ENCODE results near the gene DNM2. TPM values are rescaled to one million over a fixed set of nuclear protein-coding genes. Genes with fewer than 3 reads are reported as not detected.

DNM2 gene
- total and polyA plus RNA-seq, 2 of the 13 experiments (the other 11 are each of a cell fraction or from before 2014, with no cell fraction given): 41.7 to 59.8 TPM

DNA sequence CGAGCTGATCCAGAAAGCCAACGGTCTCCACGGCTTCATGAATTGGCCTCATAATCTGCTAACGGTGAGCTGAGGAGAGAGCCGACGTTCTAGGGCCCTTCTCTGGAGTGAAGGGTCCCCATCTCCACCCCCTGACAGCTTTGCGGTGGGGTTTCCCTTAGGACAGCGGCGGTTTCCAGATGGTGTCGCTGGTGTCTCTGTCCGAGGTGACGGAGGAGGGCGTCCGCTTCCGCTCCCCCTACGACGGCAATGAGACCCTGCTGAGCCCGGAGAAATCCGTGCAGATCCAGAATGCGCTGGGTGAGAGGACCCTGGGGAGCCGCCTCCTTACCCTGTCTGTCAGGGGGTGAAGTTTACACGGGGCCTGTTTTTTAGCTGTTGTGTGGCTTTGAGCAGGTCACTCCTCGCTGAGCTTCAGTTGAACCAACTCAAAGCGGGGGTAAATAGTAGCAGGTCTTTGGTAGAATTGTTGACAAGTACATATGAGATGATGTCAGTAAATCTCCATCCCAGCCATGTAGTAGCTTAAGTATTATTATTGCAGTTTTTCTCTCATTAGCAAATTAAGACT is 15.8 kb upstream of the DNM2 start (continued):
- TF ChIP-seq, protein P1, sequence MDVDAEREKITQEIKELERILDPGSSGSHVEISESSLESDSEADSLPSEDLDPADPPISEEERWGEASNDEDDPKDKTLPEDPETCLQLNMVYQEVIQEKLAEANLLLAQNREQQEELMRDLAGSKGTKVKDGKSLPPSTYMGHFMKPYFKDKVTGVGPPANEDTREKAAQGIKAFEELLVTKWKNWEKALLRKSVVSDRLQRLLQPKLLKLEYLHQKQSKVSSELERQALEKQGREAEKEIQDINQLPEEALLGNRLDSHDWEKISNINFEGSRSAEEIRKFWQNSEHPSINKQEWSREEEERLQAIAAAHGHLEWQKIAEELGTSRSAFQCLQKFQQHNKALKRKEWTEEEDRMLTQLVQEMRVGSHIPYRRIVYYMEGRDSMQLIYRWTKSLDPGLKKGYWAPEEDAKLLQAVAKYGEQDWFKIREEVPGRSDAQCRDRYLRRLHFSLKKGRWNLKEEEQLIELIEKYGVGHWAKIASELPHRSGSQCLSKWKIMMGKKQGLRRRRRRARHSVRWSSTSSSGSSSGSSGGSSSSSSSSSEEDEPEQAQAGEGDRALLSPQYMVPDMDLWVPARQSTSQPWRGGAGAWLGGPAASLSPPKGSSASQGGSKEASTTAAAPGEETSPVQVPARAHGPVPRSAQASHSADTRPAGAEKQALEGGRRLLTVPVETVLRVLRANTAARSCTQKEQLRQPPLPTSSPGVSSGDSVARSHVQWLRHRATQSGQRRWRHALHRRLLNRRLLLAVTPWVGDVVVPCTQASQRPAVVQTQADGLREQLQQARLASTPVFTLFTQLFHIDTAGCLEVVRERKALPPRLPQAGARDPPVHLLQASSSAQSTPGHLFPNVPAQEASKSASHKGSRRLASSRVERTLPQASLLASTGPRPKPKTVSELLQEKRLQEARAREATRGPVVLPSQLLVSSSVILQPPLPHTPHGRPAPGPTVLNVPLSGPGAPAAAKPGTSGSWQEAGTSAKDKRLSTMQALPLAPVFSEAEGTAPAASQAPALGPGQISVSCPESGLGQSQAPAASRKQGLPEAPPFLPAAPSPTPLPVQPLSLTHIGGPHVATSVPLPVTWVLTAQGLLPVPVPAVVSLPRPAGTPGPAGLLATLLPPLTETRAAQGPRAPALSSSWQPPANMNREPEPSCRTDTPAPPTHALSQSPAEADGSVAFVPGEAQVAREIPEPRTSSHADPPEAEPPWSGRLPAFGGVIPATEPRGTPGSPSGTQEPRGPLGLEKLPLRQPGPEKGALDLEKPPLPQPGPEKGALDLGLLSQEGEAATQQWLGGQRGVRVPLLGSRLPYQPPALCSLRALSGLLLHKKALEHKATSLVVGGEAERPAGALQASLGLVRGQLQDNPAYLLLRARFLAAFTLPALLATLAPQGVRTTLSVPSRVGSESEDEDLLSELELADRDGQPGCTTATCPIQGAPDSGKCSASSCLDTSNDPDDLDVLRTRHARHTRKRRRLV (CRISPR knock-in tag; IDR thresholded peaks at IDR 0.05): no peak
- no peak for TF ChIP-seq ZNF33A (CRISPR knock-in tag; IDR thresholded peaks at IDR 0.05; ENCODE audit: borderline replicate concordance)
- no peak for TF ChIP-seq ZNF44 (CRISPR knock-in tag; IDR thresholded peaks at IDR 0.05)
- no peak for TF ChIP-seq ZFP41 (CRISPR knock-in tag; IDR thresholded peaks at IDR 0.05; ENCODE audit: borderline replicate concordance)
- TF ChIP-seq KDM4B (CRISPR knock-in tag; IDR thresholded peaks at IDR 0.05): no peak
- no peak for TF ChIP-seq NBN (conservative IDR thresholded peaks at IDR 0.05)
- no peak for TF ChIP-seq ZNF383 (CRISPR knock-in tag; IDR thresholded peaks at IDR 0.05; ENCODE audit: borderline replicate concordance)
- no peak for TF ChIP-seq PAWR (CRISPR knock-in tag; IDR thresholded peaks at IDR 0.05; ENCODE audit: borderline replicate concordance)
- TF ChIP-seq, protein P2, sequence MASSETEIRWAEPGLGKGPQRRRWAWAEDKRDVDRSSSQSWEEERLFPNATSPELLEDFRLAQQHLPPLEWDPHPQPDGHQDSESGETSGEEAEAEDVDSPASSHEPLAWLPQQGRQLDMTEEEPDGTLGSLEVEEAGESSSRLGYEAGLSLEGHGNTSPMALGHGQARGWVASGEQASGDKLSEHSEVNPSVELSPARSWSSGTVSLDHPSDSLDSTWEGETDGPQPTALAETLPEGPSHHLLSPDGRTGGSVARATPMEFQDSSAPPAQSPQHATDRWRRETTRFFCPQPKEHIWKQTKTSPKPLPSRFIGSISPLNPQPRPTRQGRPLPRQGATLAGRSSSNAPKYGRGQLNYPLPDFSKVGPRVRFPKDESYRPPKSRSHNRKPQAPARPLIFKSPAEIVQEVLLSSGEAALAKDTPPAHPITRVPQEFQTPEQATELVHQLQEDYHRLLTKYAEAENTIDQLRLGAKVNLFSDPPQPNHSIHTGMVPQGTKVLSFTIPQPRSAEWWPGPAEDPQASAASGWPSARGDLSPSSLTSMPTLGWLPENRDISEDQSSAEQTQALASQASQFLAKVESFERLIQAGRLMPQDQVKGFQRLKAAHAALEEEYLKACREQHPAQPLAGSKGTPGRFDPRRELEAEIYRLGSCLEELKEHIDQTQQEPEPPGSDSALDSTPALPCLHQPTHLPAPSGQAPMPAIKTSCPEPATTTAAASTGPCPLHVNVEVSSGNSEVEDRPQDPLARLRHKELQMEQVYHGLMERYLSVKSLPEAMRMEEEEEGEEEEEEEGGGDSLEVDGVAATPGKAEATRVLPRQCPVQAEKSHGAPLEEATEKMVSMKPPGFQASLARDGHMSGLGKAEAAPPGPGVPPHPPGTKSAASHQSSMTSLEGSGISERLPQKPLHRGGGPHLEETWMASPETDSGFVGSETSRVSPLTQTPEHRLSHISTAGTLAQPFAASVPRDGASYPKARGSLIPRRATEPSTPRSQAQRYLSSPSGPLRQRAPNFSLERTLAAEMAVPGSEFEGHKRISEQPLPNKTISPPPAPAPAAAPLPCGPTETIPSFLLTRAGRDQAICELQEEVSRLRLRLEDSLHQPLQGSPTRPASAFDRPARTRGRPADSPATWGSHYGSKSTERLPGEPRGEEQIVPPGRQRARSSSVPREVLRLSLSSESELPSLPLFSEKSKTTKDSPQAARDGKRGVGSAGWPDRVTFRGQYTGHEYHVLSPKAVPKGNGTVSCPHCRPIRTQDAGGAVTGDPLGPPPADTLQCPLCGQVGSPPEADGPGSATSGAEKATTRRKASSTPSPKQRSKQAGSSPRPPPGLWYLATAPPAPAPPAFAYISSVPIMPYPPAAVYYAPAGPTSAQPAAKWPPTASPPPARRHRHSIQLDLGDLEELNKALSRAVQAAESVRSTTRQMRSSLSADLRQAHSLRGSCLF (CRISPR knock-in tag; IDR thresholded peaks at IDR 0.05; ENCODE audit: borderline replicate concordance): no peak
- no peak for TF ChIP-seq TMF1 (CRISPR knock-in tag; IDR thresholded peaks at IDR 0.05; ENCODE audit: low read depth)
- no peak for TF ChIP-seq RBAK (CRISPR knock-in tag; IDR thresholded peaks at IDR 0.05)
- TF ChIP-seq, protein P3, sequence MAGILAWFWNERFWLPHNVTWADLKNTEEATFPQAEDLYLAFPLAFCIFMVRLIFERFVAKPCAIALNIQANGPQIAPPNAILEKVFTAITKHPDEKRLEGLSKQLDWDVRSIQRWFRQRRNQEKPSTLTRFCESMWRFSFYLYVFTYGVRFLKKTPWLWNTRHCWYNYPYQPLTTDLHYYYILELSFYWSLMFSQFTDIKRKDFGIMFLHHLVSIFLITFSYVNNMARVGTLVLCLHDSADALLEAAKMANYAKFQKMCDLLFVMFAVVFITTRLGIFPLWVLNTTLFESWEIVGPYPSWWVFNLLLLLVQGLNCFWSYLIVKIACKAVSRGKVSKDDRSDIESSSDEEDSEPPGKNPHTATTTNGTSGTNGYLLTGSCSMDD (CRISPR knock-in tag; IDR thresholded peaks at IDR 0.05): no peak
- TF ChIP-seq DNMT3B (CRISPR knock-in tag; conservative IDR thresholded peaks at IDR 0.05): no peak
- TF ChIP-seq ZNF616 (CRISPR knock-in tag; IDR thresholded peaks at IDR 0.05; ENCODE audit: low read depth): no peak
- no peak for TF ChIP-seq SNRNP70 (IDR thresholded peaks at IDR 0.05; ENCODE audit: low read depth, low read length)
- TF ChIP-seq HNRNPH1 (optimal IDR thresholded peaks at IDR 0.05; ENCODE audit: low read depth, low read length): no peak
- no peak for TF ChIP-seq KDM3A (CRISPR knock-in tag; IDR thresholded peaks at IDR 0.05; ENCODE audit: low read depth)

Measured in HepG2 (cell line).